HG03521 (cell line): ENCODE measurements around the gene DST.

Source experiments
- ATAC-seq: cut with Tn5 transposase; IDR thresholded peaks from one replicate; pipeline ENCODE4 v1.9.1; 2021; ENCODE audit warnings: mild to moderate bottlenecking, moderate library complexity; ENCODE audit not compliant: unreplicated experiment

Gene DST

GRCh38 chr6:56538851-56539250, 103.8 kb downstream of the DST start:
- ATAC-seq, result no peak

GRCh38 chr6:56537223-56537770, 105.4 kb downstream of the DST start:
- ATAC-seq, result no peak

GRCh38 chr6:56536536-56536935, 106.2 kb downstream of the DST start:
- no peak for ATAC-seq

DNA sequence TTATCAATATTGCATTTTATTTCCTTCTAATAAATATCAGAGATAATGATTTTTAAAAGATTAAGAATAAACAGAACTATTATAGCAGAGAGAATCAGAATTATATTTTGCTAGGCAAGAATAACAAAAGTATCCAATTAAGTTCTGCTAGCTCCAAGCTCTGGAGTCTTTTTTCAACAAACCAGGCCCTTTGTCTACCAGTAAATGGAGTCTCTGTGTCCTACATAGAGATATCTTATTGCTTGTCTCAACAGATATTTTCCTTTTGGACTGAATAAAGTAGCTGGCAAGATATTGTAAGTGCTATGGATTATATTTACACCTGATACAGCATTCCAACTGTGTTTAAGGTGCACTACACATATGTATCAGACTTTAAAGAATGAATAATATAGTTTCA, 107.1 kb downstream of the DST start:
- ATAC-seq, result no peak

- ATAC-seq, result no peak
These were observed 107.8 kb downstream of the DST start for GRCh38 chr6:56534680-56535419.

DNA sequence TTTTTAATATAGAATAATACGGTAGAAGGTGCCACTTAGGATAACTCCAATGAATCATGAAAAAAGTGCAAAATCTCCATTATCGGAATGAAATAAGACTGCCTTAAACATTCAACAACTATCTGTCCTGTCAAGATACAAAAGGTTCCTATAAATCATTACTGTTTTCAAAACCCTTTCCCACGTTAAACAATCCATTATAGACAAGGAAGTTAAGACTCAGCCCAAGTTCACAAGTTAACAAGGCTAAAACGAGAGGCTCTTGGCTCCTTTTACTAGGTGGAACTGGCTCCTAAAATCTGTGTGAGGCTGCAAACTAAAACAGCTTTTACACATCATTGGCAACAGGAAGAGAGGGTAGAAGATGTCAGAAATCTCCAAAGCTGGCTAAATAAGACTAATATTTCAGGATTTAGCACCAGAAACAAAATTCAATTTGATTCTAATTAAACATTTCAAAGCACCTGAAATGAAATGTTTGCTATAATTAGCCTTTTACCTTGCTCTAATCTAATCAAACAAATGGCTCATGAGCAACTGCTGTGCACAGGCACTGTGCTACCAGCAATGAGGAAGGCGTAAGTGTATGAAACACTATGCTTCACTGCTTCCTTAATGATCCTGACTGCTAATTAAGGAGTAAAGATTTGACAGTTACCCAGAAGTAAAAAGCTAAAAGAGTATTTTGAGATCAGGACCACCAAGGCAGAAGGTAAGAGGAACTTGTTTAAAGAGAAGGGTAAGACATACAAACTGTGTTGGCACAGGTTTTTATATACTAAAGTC, 109.7 kb downstream of the DST start:
- ATAC-seq, result no peak

GRCh38 chr6:56531839-56532595, 110.7 kb downstream of the DST start:
- ATAC-seq, result no peak

DNA sequence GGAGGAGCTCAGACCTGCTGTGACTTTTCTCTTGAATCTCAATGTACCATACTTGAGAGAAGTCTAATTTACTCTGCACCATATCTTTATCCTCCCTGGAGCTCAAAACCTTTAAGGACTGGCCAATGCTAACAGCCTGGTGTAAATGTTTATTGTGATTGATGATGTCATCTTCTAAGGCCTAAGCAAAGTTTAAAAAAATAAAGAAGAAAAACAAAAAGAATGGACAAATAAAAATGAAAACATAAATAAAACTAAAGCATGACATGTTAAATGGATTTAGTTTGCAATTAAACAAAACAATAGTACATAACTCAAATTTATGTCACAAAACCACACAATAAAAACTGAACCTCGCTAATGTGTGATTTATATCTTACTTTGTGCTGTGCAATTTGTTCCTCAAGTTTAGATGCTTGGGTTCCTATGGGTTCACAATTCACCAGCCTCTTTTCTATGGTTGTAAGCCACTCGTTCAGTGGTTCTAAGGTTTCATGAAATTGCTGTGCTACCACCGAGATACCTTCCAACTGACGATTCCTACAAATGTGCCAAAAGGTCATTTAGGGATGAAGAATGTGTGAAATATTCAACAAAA, 113.0 kb downstream of the DST start:
- no peak for ATAC-seq

DNA sequence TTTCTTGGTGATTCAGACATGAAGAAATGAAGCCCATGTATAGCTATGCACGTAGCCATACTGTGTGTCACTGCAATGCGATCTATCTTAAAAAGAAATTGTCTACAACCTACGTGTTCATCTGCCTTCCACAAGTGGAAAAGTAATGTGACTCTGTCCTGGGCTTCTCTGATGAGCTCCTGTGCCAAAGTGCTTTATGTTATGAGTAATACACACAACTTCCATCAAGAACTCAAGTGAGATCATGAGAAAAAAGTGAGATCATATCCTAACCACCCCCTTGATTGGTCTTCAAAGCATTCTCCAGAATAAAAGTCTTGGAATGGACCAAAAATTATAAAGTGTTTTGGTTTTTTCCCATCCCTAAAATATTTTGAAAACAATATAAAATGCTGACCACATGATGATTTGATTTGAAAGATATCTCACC, 114.3 kb downstream of the DST start:
- ATAC-seq, result no peak

- no peak for ATAC-seq
These were observed 114.8 kb downstream of the DST start for GRCh38 chr6:56527934-56528333.

DNA sequence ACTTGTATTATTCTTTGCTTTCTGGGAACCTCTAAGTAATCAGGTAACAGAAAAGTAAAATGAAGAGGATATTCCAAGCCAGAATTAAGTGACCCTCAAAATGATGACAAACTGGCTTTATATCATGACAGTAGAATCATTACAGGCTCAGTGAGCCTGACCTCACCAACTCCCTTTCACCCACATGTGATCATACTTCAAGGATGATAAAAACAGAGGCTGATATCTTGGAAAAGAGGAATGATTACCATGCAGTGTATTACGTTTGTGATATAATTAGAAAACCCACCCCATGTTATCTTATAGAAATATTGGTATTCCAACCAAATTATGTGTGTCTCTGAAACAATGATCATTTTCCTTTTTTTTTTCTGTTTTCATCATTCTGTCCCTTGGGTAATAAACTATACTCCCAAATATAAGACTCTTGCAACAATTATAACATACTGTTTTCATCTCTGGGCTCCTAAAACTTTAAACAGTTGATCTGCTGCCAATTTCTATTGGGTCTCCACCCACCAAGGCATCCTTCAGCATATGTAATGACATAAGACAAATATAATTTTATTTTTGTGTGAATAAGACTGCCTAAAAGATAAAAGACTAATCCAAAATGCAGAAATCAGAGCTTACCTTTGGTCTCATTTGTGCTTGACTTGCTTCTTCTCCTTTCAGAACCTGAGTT, 115.7 kb downstream of the DST start:
- no peak for ATAC-seq

GRCh38 chr6:56525974-56526789, 116.5 kb downstream of the DST start:
- ATAC-seq, result no peak

DNA sequence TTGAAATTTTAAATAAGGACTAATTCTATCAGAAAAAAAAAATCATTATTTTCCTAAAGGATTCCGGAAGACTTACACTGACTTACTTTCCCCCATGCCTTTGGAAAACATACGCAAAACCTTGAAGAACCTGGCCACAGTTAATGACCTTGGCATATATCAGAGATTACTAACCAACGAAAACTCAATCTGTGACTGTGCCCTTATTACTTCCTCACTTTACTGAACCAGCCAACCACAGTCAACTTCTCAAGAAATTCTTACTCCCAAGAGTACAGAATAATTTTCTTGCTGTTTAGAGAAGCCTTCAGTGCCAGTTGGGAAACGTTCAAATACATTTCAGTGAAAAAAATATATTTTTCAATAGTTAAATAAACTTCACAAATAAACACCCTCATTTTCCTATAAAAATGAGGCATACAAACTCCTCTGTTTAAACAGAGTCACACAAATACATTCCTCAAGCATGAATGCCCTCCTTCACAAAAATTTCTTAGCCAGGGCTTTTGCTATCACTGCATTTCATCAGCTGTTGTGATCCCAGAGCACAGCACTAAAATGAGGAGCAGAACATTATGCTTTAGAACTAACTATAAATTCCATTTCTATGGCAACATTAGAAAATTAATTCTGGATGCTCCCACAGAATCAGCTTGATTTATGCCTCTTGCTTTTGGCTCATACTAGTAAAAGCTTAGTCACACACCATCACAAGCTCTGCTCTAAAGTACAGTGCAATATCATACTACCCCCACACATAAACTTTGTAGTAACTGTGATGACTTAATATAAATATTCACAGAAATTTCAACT, 117.6 kb downstream of the DST start:
- no peak for ATAC-seq

- no peak for ATAC-seq
These were observed 120.0 kb downstream of the DST start for GRCh38 chr6:56522495-56523270.

DNA sequence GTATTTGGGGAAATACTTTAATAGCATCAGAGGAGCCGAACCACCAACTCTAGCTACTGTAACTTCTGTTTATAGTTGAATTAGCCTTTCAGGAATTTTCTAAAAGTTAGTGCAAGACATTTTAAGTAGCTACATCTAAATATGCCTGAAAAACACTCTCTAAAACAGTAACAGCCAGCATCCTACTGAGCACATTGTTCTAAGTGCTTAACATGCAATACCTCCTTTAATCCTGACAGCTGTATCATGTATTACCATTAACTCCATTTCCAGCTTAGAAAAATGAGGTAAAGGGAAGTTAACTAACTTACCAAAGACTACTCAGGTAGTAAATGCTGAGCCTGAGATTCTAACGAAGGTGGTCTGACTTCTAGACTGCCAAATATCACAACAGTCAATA, 120.7 kb downstream of the DST start:
- ATAC-seq, result no peak

- ATAC-seq, result no peak
These were observed 121.2 kb downstream of the DST start for GRCh38 chr6:56521454-56521853.

- ATAC-seq, result no peak
These were observed 122.5 kb downstream of the DST start for GRCh38 chr6:56520218-56520617.
